GM19035 (cell line): ENCODE measurements around the gene EMILIN3.

Source experiments
- ATAC-seq: cut with Tn5 transposase; IDR thresholded peaks from one replicate; pipeline ENCODE4 v1.9.1; 2021; ENCODE audit not compliant: unreplicated experiment

EMILIN3 gene

GRCh38 chr20:41365777-41366545 lies 657 bp downstream of the EMILIN3 start:
- no peak for ATAC-seq

- ATAC-seq: no peak
Measured at GRCh38 chr20:41364967-41365765, 1.5 kb downstream of the EMILIN3 start.

GRCh38 chr20:41364236-41364855 lies 2.3 kb downstream of the EMILIN3 start:
- ATAC-seq: no peak

GRCh38 chr20:41363601-41364000 lies 3.0 kb downstream of the EMILIN3 start:
- ATAC-seq: no peak

GRCh38 chr20:41362748-41363140 lies 3.9 kb downstream of the EMILIN3 start:
- ATAC-seq: no peak

GRCh38 chr20:41361757-41362747 lies 4.6 kb downstream of the EMILIN3 start:
- no peak for ATAC-seq

- ATAC-seq: no peak
Measured at GRCh38 chr20:41360831-41361756, 5.5 kb downstream of the EMILIN3 start.

GRCh38 chr20:41359541-41360011 lies 7.0 kb downstream of the EMILIN3 start:
- ATAC-seq: no peak

- no peak for ATAC-seq
Measured at GRCh38 chr20:41358717-41359116, 7.9 kb downstream of the EMILIN3 start.

- ATAC-seq: no peak
Measured at GRCh38 chr20:41358230-41358629, 8.4 kb downstream of the EMILIN3 start.

- no peak for ATAC-seq
Measured at GRCh38 chr20:41357424-41358163, 9.0 kb downstream of the EMILIN3 start.

- no peak for ATAC-seq
Measured at GRCh38 chr20:41356951-41357350, 9.7 kb downstream of the EMILIN3 start.

- no peak for ATAC-seq
Measured at GRCh38 chr20:41355598-41356203, 10.9 kb downstream of the EMILIN3 start.

- no peak for ATAC-seq
Measured at GRCh38 chr20:41355192-41355591, 11.4 kb downstream of the EMILIN3 start.

GRCh38 chr20:41353530-41353929 lies 13.1 kb downstream of the EMILIN3 start:
- no peak for ATAC-seq

GRCh38 chr20:41352666-41353065 lies 14.0 kb downstream of the EMILIN3 start:
- no peak for ATAC-seq

GRCh38 chr20:41352106-41352505 lies 14.5 kb downstream of the EMILIN3 start:
- no peak for ATAC-seq

- ATAC-seq: no peak
Measured at GRCh38 chr20:41350408-41350962, 16.1 kb downstream of the EMILIN3 start.
